ENCODE data around the gene GAK.

Gene GAK

GRCh38 chr4:913280-913618 is 18.9 kb downstream of the GAK start:
- no peak for TF ChIP-seq CTCF (IDR thresholded peaks at IDR 0.05; ENCODE audit: poor library complexity, severe bottlenecking)
- no peaks in the 10 kb centered on the region for H3K27me3 ChIP-seq (ENCODE audit: insufficient read depth, poor library complexity, severe bottlenecking)
- no peak for DNase-seq (ENCODE audit: low spot score)
- H3K36me3 ChIP-seq (ENCODE audit: low read depth): peaks cover 19% of the 10 kb centered on the region; the same call in 1 of the 2 replicates
- no peak for ATAC-seq (ENCODE audit: low read depth)
- no peak overlapping the region for H3K27ac ChIP-seq (ENCODE audit: poor library complexity, severe bottlenecking)
- no peaks in the 10 kb centered on the region for H3K4me1 ChIP-seq (ENCODE audit: insufficient read depth, poor library complexity, severe bottlenecking)
- no peak overlapping the region for H3K4me3 ChIP-seq (ENCODE audit: severe bottlenecking)
- no peaks in the 10 kb centered on the region for H3K9me3 ChIP-seq (ENCODE audit: severe bottlenecking)

- H3K9me3 ChIP-seq (ENCODE audit: severe bottlenecking): no peaks in the 10 kb centered on the region
- no peak overlapping the region for H3K4me3 ChIP-seq (ENCODE audit: severe bottlenecking)
- H3K27ac ChIP-seq (ENCODE audit: poor library complexity, severe bottlenecking): no peak overlapping the region
- no peak for TF ChIP-seq CTCF (IDR thresholded peaks at IDR 0.05; ENCODE audit: poor library complexity, severe bottlenecking)
- no peaks in the 10 kb centered on the region for H3K27me3 ChIP-seq (ENCODE audit: insufficient read depth, poor library complexity, severe bottlenecking)
- ATAC-seq (ENCODE audit: low read depth): no peak
- DNase-seq (ENCODE audit: low spot score): no peak
- H3K4me1 ChIP-seq (ENCODE audit: insufficient read depth, poor library complexity, severe bottlenecking): no peaks in the 10 kb centered on the region
- peaks cover 19% of the 10 kb centered on the region; the same call in 1 of the 2 replicates for H3K36me3 ChIP-seq (ENCODE audit: low read depth)
Measured at GRCh38 chr4:912548-913279, 19.4 kb downstream of the GAK start.

GRCh38 chr4:911871-912490 is 20.1 kb downstream of the GAK start:
- H3K36me3 ChIP-seq (ENCODE audit: low read depth): peaks cover 19% of the 10 kb centered on the region; the same call in 1 of the 2 replicates
- TF ChIP-seq CTCF (IDR thresholded peaks at IDR 0.05; ENCODE audit: poor library complexity, severe bottlenecking): no peak
- H3K4me3 ChIP-seq (ENCODE audit: severe bottlenecking): no peak overlapping the region
- H3K27me3 ChIP-seq (ENCODE audit: insufficient read depth, poor library complexity, severe bottlenecking): no peaks in the 10 kb centered on the region
- ATAC-seq (ENCODE audit: low read depth) (no peak), DNase-seq (ENCODE audit: low spot score) (peak; percentile 59)
- no peak overlapping the region for H3K27ac ChIP-seq (ENCODE audit: poor library complexity, severe bottlenecking)
- H3K4me1 ChIP-seq (ENCODE audit: insufficient read depth, poor library complexity, severe bottlenecking): no peaks in the 10 kb centered on the region
- H3K9me3 ChIP-seq (ENCODE audit: severe bottlenecking): no peaks in the 10 kb centered on the region

GRCh38 chr4:911221-911751 is 20.8 kb downstream of the GAK start:
- Histone ChIP-seq H3K36me3 (ENCODE audit: low read depth) (peaks cover 19% of the 10 kb centered on the region; the same call in 1 of the 2 replicates), H3K4me1 (ENCODE audit: insufficient read depth, poor library complexity, severe bottlenecking) (no peaks in the 10 kb centered on the region), H3K27ac (ENCODE audit: poor library complexity, severe bottlenecking) (no peak overlapping the region), H3K9me3 (ENCODE audit: severe bottlenecking) (no peaks in the 10 kb centered on the region), H3K4me3 (ENCODE audit: severe bottlenecking) (no peak overlapping the region), H3K27me3 (ENCODE audit: insufficient read depth, poor library complexity, severe bottlenecking) (no peaks in the 10 kb centered on the region)
- no peak for ATAC-seq (ENCODE audit: low read depth)
- DNase-seq (ENCODE audit: low spot score): peak; percentile 58
- no peak for TF ChIP-seq CTCF (IDR thresholded peaks at IDR 0.05; ENCODE audit: poor library complexity, severe bottlenecking)

Measured in RWPE2 (cell line).